Suprapubic skin (tissue), 4 donors: ENCODE data around the gene ERCC4. TPM values are rescaled to one million over a fixed set of nuclear protein-coding genes. Genes with fewer than 3 reads are reported as not detected.
"Not testable (repeated sequence)": the region's sequence is repeated elsewhere in the genome, so short reads cannot be mapped to it uniquely, and the experiment has no call there.

Source experiments
- DNase-seq, 2 donors: peaks; one replicate each; pipeline ENCODE4 v3.0.0-alpha.2; 2019; ENCODE audit warnings: low spot score in 2 of 2
- H3K27ac ChIP-seq: fragments of 200-600 bp; sonication (generic); one replicate; pipeline ENCODE4 v1.5.1; 2019
- H3K27me3 ChIP-seq: fragments of 200-600 bp; sonication (generic); one replicate; pipeline ENCODE4 v1.5.1; 2019
- H3K36me3 ChIP-seq: fragments of 200-600 bp; sonication (generic); one replicate; pipeline ENCODE4 v1.5.1; 2019
- H3K4me1 ChIP-seq: fragments of 200-600 bp; sonication (generic); one replicate; pipeline ENCODE4 v1.5.1; 2019
- H3K4me3 ChIP-seq: fragments of 200-600 bp; sonication (generic); one replicate; pipeline ENCODE4 v1.5.1; 2019; ENCODE audit warnings: mild to moderate bottlenecking
- H3K9me3 ChIP-seq: fragments of 200-600 bp; sonication (generic); one replicate; pipeline ENCODE4 v1.5.1; 2019
- EP300 ChIP-seq: sonication (generic); formaldehyde crosslinking; IDR thresholded peaks from one replicate; pipeline ENCODE4 v1.6.1; 2017; ENCODE audit warnings: antibody characterized with exemption
- POLR2A ChIP-seq, 2 donors: fragments of 450-650 bp; IDR thresholded peaks; one replicate each; pipeline ENCODE4 v1.6.1; 2017; ENCODE audit warnings: antibody characterized with exemption in 2 of 2, mild to moderate bottlenecking in 2 of 2, moderate library complexity in 2 of 2
- POLR2AphosphoS5 ChIP-seq, 3 donors: sonication (generic); formaldehyde crosslinking; IDR thresholded peaks; one replicate each; pipeline ENCODE4 v1.6.1; 2017; ENCODE audit warnings: antibody characterized with exemption in 3 of 3
- WGBS: methylation state at CpG from one replicate; pipeline ENCODE4 v1.1.5; 2018; 5-methylcytosine and 5-hydroxymethylcytosine counted together
- total RNA-seq, 4 donors: library from RNA; depleted of rRNA; stranded (reverse); fragments of >200 nt; gene quantifications; one replicate each; pipeline ENCODE4 v1.1.0, GENCODE V29; 2016
- TF ChIP-seq, protein P1 (sequence below), 2 donors: fragments of 200-600 bp in 1 of 2; fragments of 450-650 bp in 1 of 2; sonication (generic) in 1 of 2; IDR thresholded peaks; one replicate each; pipeline ENCODE4 v1.5.1; 2016 to 2019; ENCODE audit warnings: antibody characterized with exemption in 2 of 2, mild to moderate bottlenecking in 1 of 2, moderate library complexity in 1 of 2

ERCC4 gene
- total RNA-seq, 4 donors from 2014 or later: 4.3 to 6.0 (median 5.2) TPM

DNA sequence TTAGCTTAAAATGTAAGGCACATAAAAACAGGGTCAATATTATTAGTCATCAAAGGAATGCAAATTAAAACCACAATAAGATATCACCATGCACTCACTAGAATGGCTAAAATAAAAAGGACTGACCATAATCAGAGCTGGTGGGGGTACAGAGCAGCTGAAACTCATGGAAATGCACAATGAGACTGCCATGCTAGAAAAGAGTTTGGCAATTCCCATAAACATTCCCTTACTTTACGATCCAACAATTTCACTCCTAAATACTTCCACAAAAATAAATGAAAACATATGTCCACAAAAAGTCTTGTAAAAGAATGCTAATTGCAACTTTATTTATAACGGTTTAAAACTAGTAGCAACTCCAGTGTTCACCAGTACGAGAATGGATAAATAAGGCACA is 36.1 kb upstream of the ERCC4 start:
- DNase-seq: no peak
- TF ChIP-seq, protein P1, sequence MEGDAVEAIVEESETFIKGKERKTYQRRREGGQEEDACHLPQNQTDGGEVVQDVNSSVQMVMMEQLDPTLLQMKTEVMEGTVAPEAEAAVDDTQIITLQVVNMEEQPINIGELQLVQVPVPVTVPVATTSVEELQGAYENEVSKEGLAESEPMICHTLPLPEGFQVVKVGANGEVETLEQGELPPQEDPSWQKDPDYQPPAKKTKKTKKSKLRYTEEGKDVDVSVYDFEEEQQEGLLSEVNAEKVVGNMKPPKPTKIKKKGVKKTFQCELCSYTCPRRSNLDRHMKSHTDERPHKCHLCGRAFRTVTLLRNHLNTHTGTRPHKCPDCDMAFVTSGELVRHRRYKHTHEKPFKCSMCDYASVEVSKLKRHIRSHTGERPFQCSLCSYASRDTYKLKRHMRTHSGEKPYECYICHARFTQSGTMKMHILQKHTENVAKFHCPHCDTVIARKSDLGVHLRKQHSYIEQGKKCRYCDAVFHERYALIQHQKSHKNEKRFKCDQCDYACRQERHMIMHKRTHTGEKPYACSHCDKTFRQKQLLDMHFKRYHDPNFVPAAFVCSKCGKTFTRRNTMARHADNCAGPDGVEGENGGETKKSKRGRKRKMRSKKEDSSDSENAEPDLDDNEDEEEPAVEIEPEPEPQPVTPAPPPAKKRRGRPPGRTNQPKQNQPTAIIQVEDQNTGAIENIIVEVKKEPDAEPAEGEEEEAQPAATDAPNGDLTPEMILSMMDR (IDR thresholded peaks at IDR 0.05): no peak
- no peak for TF ChIP-seq EP300
- TF ChIP-seq POLR2A (IDR thresholded peaks at IDR 0.05): no peak
- no peak for TF ChIP-seq POLR2AphosphoS5 (IDR thresholded peaks at IDR 0.05)
- Histone ChIP-seq H3K27ac (no peak overlapping the region), H3K4me1 (no peaks in the 10 kb centered on the region), H3K36me3 (no peaks in the 10 kb centered on the region), H3K27me3 (peaks cover 10% of the 10 kb centered on the region), H3K4me3 (no peak overlapping the region), H3K9me3 (no peaks in the 10 kb centered on the region)
- WGBS: 51% methylated on average over 3 of the region's 3 CpGs

DNA sequence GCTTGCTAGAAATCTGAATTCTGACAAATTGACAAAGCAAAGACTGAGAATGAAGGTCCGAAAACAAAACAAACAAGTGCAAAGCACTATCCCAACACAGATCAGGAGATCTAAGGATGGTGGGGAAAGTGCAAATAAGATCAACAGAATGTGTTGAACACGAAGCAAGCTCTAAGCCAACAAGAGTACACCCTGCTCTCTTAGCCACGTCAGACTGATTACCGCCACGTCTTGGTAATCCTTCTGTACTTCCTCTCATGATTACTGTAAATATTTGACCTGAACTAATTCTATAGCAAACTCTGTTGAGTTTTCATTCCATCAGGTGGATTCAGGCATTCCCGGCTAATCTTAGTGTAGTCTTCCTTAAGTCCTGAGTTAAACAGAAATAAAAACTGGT is 34.3 kb upstream of the ERCC4 start:
- Histone ChIP-seq H3K4me1 (no peaks in the 10 kb centered on the region), H3K4me3 (no peak overlapping the region), H3K36me3 (no peaks in the 10 kb centered on the region), H3K27ac (no peak overlapping the region), H3K27me3 (peaks cover 10% of the 10 kb centered on the region), H3K9me3 (no peaks in the 10 kb centered on the region)
- TF ChIP-seq, protein P1 (IDR thresholded peaks at IDR 0.05): no peak
- no peak for TF ChIP-seq POLR2A (IDR thresholded peaks at IDR 0.05)
- WGBS: 67% methylated on average over 6 of the region's 6 CpGs
- DNase-seq: no peak

DNA sequence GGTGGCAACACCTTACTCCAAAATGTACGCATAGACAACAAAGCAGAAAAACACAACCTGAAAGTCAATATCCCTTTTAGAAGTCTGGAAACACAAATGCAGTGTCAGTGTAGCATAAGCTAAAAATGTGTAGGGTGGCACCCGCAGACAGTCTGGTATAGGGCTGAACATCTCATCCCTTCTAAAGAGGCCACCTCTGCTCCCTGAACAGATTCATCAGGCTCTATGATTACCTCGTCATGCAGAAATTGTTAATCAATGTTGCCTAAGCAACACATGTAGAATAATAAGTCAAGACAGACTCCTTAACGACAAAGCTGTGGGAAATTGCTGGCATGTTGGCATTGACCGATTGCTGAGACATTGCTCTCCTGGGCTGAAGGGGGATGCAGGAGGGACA is 33.3 kb upstream of the ERCC4 start:
- Histone ChIP-seq H3K36me3 (no peaks in the 10 kb centered on the region), H3K27ac (no peak overlapping the region), H3K27me3 (peaks cover 10% of the 10 kb centered on the region), H3K9me3 (no peaks in the 10 kb centered on the region), H3K4me1 (no peaks in the 10 kb centered on the region), H3K4me3 (no peak overlapping the region)
- DNase-seq: no peak
- TF ChIP-seq, protein P1 (IDR thresholded peaks at IDR 0.05): no peak
- no peak for TF ChIP-seq POLR2A (IDR thresholded peaks at IDR 0.05)
- TF ChIP-seq EP300: no peak
- TF ChIP-seq POLR2AphosphoS5 (IDR thresholded peaks at IDR 0.05): no peak
- 94% methylated on average over 5 of the region's 5 CpGs for WGBS

DNA sequence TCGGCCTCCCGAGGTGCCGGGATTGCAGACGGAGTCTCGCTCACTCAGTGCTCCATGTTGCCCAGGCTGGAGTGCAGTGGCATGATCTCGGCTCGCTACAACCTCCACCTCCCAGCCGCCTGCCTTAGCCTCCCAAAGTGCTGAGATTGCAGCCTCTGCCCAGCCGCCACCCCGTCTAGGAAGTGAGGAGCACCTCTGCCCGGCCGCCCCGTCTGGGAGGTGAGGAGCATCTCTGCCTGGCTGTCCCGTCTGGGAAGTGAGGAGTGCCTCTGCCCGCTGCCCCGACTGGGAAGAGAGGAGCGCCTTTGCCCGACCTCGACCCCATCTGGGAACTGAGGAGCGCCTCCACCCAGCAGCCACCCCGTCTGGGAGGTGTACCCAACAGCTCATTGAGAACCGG is 30.6 kb upstream of the ERCC4 start:
- not testable (repeated sequence) for H3K27ac ChIP-seq, DNase-seq, H3K36me3 ChIP-seq, H3K4me1 ChIP-seq, H3K4me3 ChIP-seq, H3K9me3 ChIP-seq, H3K27me3 ChIP-seq
- 91% methylated on average over 22 of the region's 22 CpGs for WGBS

DNA sequence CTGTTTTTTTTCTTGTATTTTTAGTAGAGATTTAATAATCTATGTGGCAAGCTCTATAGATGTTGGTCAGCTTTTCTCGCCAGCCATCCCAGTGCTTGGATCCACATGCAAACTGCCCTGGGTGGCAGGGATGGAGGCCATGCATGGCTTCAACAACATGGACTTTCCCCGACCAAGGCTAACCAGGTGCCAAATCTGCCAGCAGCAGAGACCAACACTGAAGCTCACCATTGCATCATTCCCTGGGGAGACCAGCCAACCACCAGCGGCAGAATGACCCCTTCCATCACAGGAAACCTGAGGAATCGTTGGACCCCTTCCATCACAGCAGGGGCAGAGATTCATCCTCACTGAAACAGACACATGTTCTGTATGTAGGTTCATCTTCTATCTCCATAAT is 27.7 kb upstream of the ERCC4 start:
- TF ChIP-seq POLR2AphosphoS5 (IDR thresholded peaks at IDR 0.05): no peak
- no peak for TF ChIP-seq POLR2A (IDR thresholded peaks at IDR 0.05)
- no peak for TF ChIP-seq EP300
- Histone ChIP-seq H3K4me3 (no peak overlapping the region), H3K4me1 (no peaks in the 10 kb centered on the region), H3K27me3 (no peaks in the 10 kb centered on the region), H3K36me3 (no peaks in the 10 kb centered on the region), H3K9me3 (no peaks in the 10 kb centered on the region), H3K27ac (no peak overlapping the region)
- DNase-seq: no peak
- 74% methylated on average over 4 of the region's 4 CpGs for WGBS

DNA sequence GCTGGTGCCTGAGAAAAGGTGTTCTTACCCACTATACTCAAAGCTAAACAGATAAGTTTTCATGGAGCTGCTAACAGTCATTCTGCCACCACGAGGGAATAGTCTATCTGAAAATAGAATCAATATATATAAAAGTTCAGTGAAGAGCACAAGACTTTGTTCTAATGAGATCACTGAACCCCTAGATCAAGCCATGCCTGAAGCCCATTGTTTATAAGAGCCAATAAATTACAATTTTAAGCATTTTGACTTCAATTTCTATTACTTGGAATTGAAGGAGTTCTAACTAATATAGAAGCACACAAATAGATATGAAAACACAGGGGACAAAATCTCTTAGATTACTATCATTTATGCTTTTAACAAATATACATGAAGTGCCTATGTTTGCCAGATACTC is 24.4 kb upstream of the ERCC4 start:
- Histone ChIP-seq H3K9me3 (no peaks in the 10 kb centered on the region), H3K27ac (no peak overlapping the region), H3K27me3 (no peaks in the 10 kb centered on the region), H3K4me3 (no peak overlapping the region), H3K4me1 (no peaks in the 10 kb centered on the region), H3K36me3 (no peaks in the 10 kb centered on the region)
- TF ChIP-seq POLR2AphosphoS5 (IDR thresholded peaks at IDR 0.05) (no peak), POLR2A (IDR thresholded peaks at IDR 0.05) (no peak), EP300 (no peak)
- TF ChIP-seq, protein P1 (IDR thresholded peaks at IDR 0.05): no peak
- WGBS: 79% methylated on average over 1 of the region's 1 CpG
- no peak for DNase-seq
